Epithelial cell of esophagus (primary cell): ENCODE data around the gene AGK.

Experiments used
- DNase-seq: peaks from one replicate; pipeline ENCODE4 v3.0.0; 2010; ENCODE audit warnings: low read depth
- H3K4me3 ChIP-seq: 2 replicates; pipeline ENCODE4 v1.5.1; 2011; ENCODE audit warnings: mild to moderate bottlenecking, low read length, control low read depth
- CTCF ChIP-seq: IDR thresholded peaks from 2 replicates; pipeline ENCODE4 v1.5.1; 2011; ENCODE audit warnings: low read depth, mild to moderate bottlenecking, low read length, control low read depth, inconsistent platforms; ENCODE audit not compliant: insufficient read depth; ENCODE audit errors: missing control alignments

AGK gene

GRCh38 chr7:141551094-141551781 lies at the start of gene AGK:
TSS of gene AGK (plus strand) at chr7:141551410. CDS start at chr7:141555467, 4,057 bp downstream.
- no peak for TF ChIP-seq CTCF
- peak; percentile 76 for DNase-seq
- peak within 1 kb of the TSS; percentile 85 for H3K4me3 ChIP-seq

GRCh38 chr7:141501451-141501850 lies 49.8 kb upstream of the AGK start:
- H3K4me3 ChIP-seq: no peak overlapping the region
- no peak for DNase-seq
- no peak for TF ChIP-seq CTCF

- H3K4me3 ChIP-seq: peak overlapping the region; percentile 48
- no peak for TF ChIP-seq CTCF
- no peak for DNase-seq
Measured at GRCh38 chr7:141511316-141511675, 39.9 kb upstream of the AGK start.

GRCh38 chr7:141511676-141512396 lies 39.4 kb upstream of the AGK start:
- peak overlapping the region; percentile 48 for H3K4me3 ChIP-seq
- TF ChIP-seq CTCF: no peak
- peak; percentile 34 for DNase-seq

GRCh38 chr7:141512597-141512996 lies 38.6 kb upstream of the AGK start:
- no peak for TF ChIP-seq CTCF
- H3K4me3 ChIP-seq: no peak overlapping the region
- no peak for DNase-seq

- DNase-seq: peak; percentile 23
- H3K4me3 ChIP-seq: no peak overlapping the region
- no peak for TF ChIP-seq CTCF
Measured at GRCh38 chr7:141513720-141514119, 37.5 kb upstream of the AGK start.

GRCh38 chr7:141515941-141516340 lies 35.3 kb upstream of the AGK start:
- TF ChIP-seq CTCF: no peak
- no peak overlapping the region for H3K4me3 ChIP-seq
- DNase-seq: no peak
